Heart left ventricle (tissue), 16 donors: Measurements from ENCODE around the gene PLBD1. TPM values are rescaled to one million over a fixed set of nuclear protein-coding genes. Genes with fewer than 3 reads are reported as not detected.

Experiments
- ATAC-seq, 4 donors: fragments of 200-7000 bp; cut with Tn5 transposase; one replicate each; pipeline ENCODE4 v1.9.1; 2020 to 2022; ENCODE audit warnings: moderate library complexity in 4 of 4, mild to moderate bottlenecking in 3 of 4, moderate number of reproducible peaks in 1 of 4
- DNase-seq, 5 donors: peaks; one replicate each; pipeline ENCODE4 v3.0.0-alpha.2; 2020
- H3K27ac ChIP-seq, 12 donors: fragments of 200-600 bp; sonication (generic) in 4 of 12; one replicate each; pipeline versions ENCODE4 v1.5.0 to v1.8.0; 2016 to 2022; ENCODE audit warnings: mild to moderate bottlenecking in 2 of 12
- H3K27me3 ChIP-seq, 9 donors: fragments of 200-600 bp; sonication (generic) in 2 of 9; one replicate each; pipeline versions ENCODE4 v1.5.1 to v1.8.0; 2016 to 2022; ENCODE audit warnings: mild to moderate bottlenecking in 3 of 9
- H3K36me3 ChIP-seq, 9 donors: fragments of 200-600 bp; sonication (generic) in 2 of 9; one replicate each; pipeline versions ENCODE4 v1.5.0 to v1.8.0; 2018 to 2022; ENCODE audit warnings: mild to moderate bottlenecking in 2 of 9
- H3K4me1 ChIP-seq, 12 donors: fragments of 200-600 bp; sonication (generic) in 4 of 12; one replicate each; pipeline versions ENCODE4 v1.5.0 to v1.8.0; 2016 to 2022; ENCODE audit warnings: mild to moderate bottlenecking in 3 of 12
- H3K4me3 ChIP-seq, 12 donors: fragments of 200-600 bp; sonication (generic) in 4 of 12; one replicate each; pipeline versions ENCODE4 v1.5.0 to v1.8.0; 2017 to 2022; ENCODE audit warnings: mild to moderate bottlenecking in 9 of 12, moderate library complexity in 4 of 12
- H3K9me3 ChIP-seq, 12 donors: fragments of 200-600 bp; sonication (generic) in 4 of 12; one replicate each; pipeline versions ENCODE4 v1.5.0 to v1.8.0; 2016 to 2022; ENCODE audit warnings: mild to moderate bottlenecking in 1 of 12
- CTCF ChIP-seq, 12 donors: fragments of 200-600 bp; sonication (generic) in 4 of 12; IDR thresholded peaks; one replicate each; pipeline versions ENCODE4 v1.5.0 to v1.8.0; 2018 to 2022; ENCODE audit warnings: antibody characterized with exemption in 12 of 12, mild to moderate bottlenecking in 5 of 12
- POLR2A ChIP-seq, 2 donors: fragments of 450-650 bp; IDR thresholded peaks; one replicate each; pipeline ENCODE4 v1.6.1; 2017; ENCODE audit warnings: antibody characterized with exemption in 2 of 2, mild to moderate bottlenecking in 2 of 2, moderate library complexity in 2 of 2
- WGBS, 4 donors: extraction: QIAGEN DNeasy Blood & Tissue Kit in 2 of 4; methylation state at CpG; one replicate each; pipeline versions ENCODE4 v1.1.5 to v1.1.7; 2013 to 2018; 5-methylcytosine and 5-hydroxymethylcytosine counted together
- intact Hi-C, 10 donors: fragments of 100-400 bp; cut with DNase I; formaldehyde crosslinking; loops; one replicate each; pipeline versions ENCODE4 v1.11.1 to v1.14.2; 2022
- polyA plus RNA-seq, 2 donors: library from polyadenylated mRNA; stranded (reverse); fragments of 200-250 nt; gene quantifications; one replicate each; pipeline ENCODE4 v1.2.3, GENCODE V29; 2013
- total RNA-seq, 9 donors: library from RNA; depleted of rRNA in 2 of 9; stranded (reverse); fragments of >200 nt in 2 of 9; fragmentation: NEBNext Ultra II Directional in 3 of 9; extraction: Animal tissue kit (Norgen Biotek cat#: 25700) in 3 of 9; gene quantifications; one replicate each; pipeline versions ENCODE4 v1.1.0 to v1.2.4, GENCODE V29; 2016 to 2023
- donor health status: ischemic (EF 13 %, LVEDD 7.1; RV severe dilation, severe dysfunction).
- donor health status: healthy with polysubstance abuse.
- donor health status: DM: no; HTN: yes; CAD: no.
- donor health status: DM: no; HTN: no; CAD: no.
- donor health status: ischemic (EF 25% LVEDD 6.9; RV normal size, moderate dysfunction).
- donor health status: ischemic (EF 25% LVEDD 5.7; RV mildly dilated, moderate dysfunction).
- donor health status: healthy.
- donor health status: DM: yes; HTN: yes; CAD: no.
- donor health status: ischemic (EF 35%, LVEDD 5.7; RV mildly dilated, moderate dysfunction).
- donor health status: nonischemic (EF 11% LVEDD 7.7; RV severe dilation, severe dysfunction).
- donor health status: DM: yes; HTN: yes; CAD: no.
- donor health status: PGD.
- donor health status: ischemic (EF 29% LVEDD 5.4; RV normal size, mild dysfunction).
- donor health status: nonischemic (EF 23%, LVEDD 6.1; RV moderate dilation, normal function).

Gene PLBD1
- total and polyA plus RNA-seq, 11 donors, result 6.0 to 49.1 (median 25.0) TPM

- DNase-seq (no peak), ATAC-seq (no peak)
- H3K4me3 ChIP-seq, result no peak overlapping the region
- 93 to 97% (median 96%) methylated on average over 2 of the region's 2 CpGs for WGBS, 4 donors
- TF ChIP-seq POLR2A (IDR thresholded peaks at IDR 0.05), result no peak
- no peak for TF ChIP-seq CTCF (IDR thresholded peaks at IDR 0.05)
- intact Hi-C loops, result no loop called here
- no peaks in the 10 kb centered on the region for H3K4me1 ChIP-seq
- peaks cover 0 to 22% (median 0%) of the 10 kb centered on the region in 9 donors for H3K36me3 ChIP-seq
- H3K9me3 ChIP-seq, result peaks cover 0 to 54% (median 31%) of the 10 kb centered on the region in 12 donors
- H3K27ac ChIP-seq, result no peak overlapping the region
- no peaks in the 10 kb centered on the region for H3K27me3 ChIP-seq
Observed at GRCh38 chr12:14525964-14526363, 41.7 kb downstream of the PLBD1 start.

GRCh38 chr12:14521822-14522221, 45.9 kb downstream of the PLBD1 start:
- Histone ChIP-seq H3K27ac (no peak overlapping the region), H3K4me3 (no peak overlapping the region), H3K36me3 (peaks cover 0 to 38% (median 0%) of the 10 kb centered on the region in 9 donors), H3K4me1 (no peaks in the 10 kb centered on the region), H3K27me3 (no peaks in the 10 kb centered on the region), H3K9me3 (peaks cover 0 to 60% (median 31%) of the 10 kb centered on the region in 12 donors)
- DNase-seq (no peak), ATAC-seq (no peak)
- intact Hi-C loops, result no loop called here
- TF ChIP-seq POLR2A (IDR thresholded peaks at IDR 0.05), result no peak

- ATAC-seq (no peak), DNase-seq (no peak)
- H3K4me1 ChIP-seq, result no peaks in the 10 kb centered on the region
- TF ChIP-seq CTCF (IDR thresholded peaks at IDR 0.05), result no peak
- TF ChIP-seq POLR2A (IDR thresholded peaks at IDR 0.05), result no peak
- no peaks in the 10 kb centered on the region for H3K27me3 ChIP-seq
- 84 to 94% (median 86%) methylated on average over 1 of the region's 1 CpG for WGBS, 4 donors
- H3K27ac ChIP-seq, result no peak overlapping the region
- no peaks in the 10 kb centered on the region for H3K9me3 ChIP-seq
- intact Hi-C loops, result loop anchor here (2.0 to 10.0 kb wide), 5 partner anchors 100 to 150 kb away; no protein-coding TSS in a partner anchor
- H3K4me3 ChIP-seq, result no peak overlapping the region
- H3K36me3 ChIP-seq, result peaks cover 0 to 29% (median 4%) of the 10 kb centered on the region in 9 donors
Observed at GRCh38 chr12:14514946-14515345, 52.7 kb downstream of the PLBD1 start.

- Histone ChIP-seq H3K4me1 (no peaks in the 10 kb centered on the region), H3K36me3 (peaks cover 0 to 32% (median 11%) of the 10 kb centered on the region in 9 donors), H3K27me3 (no peaks in the 10 kb centered on the region), H3K4me3 (no peak overlapping the region), H3K9me3 (no peaks in the 10 kb centered on the region), H3K27ac (no peak overlapping the region)
- intact Hi-C loops, result loop anchor here (2.0 to 10.0 kb wide), 5 partner anchors 101 to 151 kb away; no protein-coding TSS in a partner anchor
- 43 to 48% (median 45%) methylated on average over 4 of the region's 4 CpGs for WGBS, 4 donors
- no peak for TF ChIP-seq POLR2A (IDR thresholded peaks at IDR 0.05)
- TF ChIP-seq CTCF (IDR thresholded peaks at IDR 0.05), result peak; percentile 20 to 61 (median 52)
- DNase-seq (peak in 3 of 5 donors; percentile 23 to 42 (median 29)), ATAC-seq (peak in 3 of 4 donors; percentile 61 to 72 (median 69))
Observed at GRCh38 chr12:14514154-14514842, 53.4 kb downstream of the PLBD1 start.
